Uterus (tissue), 2 donors: ENCODE measurements around the gene NPW.

Experiments
- CTCF ChIP-seq, 4 experiments: fragments of 200-600 bp in 2 of 4; fragments of 450-650 bp in 2 of 4; sonication (generic) in 2 of 4; IDR thresholded peaks; one replicate each; pipeline ENCODE4 v1.5.1; 2016 to 2019; ENCODE audit warnings: antibody characterized with exemption in 4 of 4, mild to moderate bottlenecking in 2 of 4, moderate library complexity in 1 of 4
- POLR2A ChIP-seq, 2 donors: fragments of 450-650 bp; IDR thresholded peaks; one replicate each; pipeline ENCODE4 v1.6.1; 2016; ENCODE audit warnings: antibody characterized with exemption in 2 of 2, mild to moderate bottlenecking in 1 of 2, moderate library complexity in 1 of 2

- no peak for TF ChIP-seq POLR2A (IDR thresholded peaks at IDR 0.05)
- no peak for TF ChIP-seq CTCF (IDR thresholded peaks at IDR 0.05)
These were observed 43.2 kb downstream of the NPW start for GRCh38 chr16:2062801-2063200.
